Fibroblast of villous mesenchyme (primary cell): ENCODE measurements around the gene KRTAP9-1. TPM values are rescaled to one million over a fixed set of nuclear protein-coding genes. Genes with fewer than 3 reads are reported as not detected.

Experiments used
- DNase-seq: peaks from one replicate; pipeline ENCODE4 v3.0.0-alpha.2; 2010; ENCODE audit warnings: low read depth
- H3K4me3 ChIP-seq: 2 replicates; pipeline ENCODE4 v1.5.1; 2011; ENCODE audit warnings: low read depth, mild to moderate bottlenecking, low read length
- total RNA-seq: library from RNA; depleted of rRNA; stranded (reverse); fragments of >200 nt; gene quantifications from 2 replicates; pipeline ENCODE4 v1.2.3, GENCODE V29; 2012
- TF ChIP-seq, protein P1 (sequence below): IDR thresholded peaks from 2 replicates; pipeline ENCODE4 v1.5.1; 2012; ENCODE audit warnings: low read depth, mild to moderate bottlenecking, low read length; ENCODE audit not compliant: insufficient read depth

KRTAP9-1 gene
- total RNA-seq, 1 donor = not detected

DNA sequence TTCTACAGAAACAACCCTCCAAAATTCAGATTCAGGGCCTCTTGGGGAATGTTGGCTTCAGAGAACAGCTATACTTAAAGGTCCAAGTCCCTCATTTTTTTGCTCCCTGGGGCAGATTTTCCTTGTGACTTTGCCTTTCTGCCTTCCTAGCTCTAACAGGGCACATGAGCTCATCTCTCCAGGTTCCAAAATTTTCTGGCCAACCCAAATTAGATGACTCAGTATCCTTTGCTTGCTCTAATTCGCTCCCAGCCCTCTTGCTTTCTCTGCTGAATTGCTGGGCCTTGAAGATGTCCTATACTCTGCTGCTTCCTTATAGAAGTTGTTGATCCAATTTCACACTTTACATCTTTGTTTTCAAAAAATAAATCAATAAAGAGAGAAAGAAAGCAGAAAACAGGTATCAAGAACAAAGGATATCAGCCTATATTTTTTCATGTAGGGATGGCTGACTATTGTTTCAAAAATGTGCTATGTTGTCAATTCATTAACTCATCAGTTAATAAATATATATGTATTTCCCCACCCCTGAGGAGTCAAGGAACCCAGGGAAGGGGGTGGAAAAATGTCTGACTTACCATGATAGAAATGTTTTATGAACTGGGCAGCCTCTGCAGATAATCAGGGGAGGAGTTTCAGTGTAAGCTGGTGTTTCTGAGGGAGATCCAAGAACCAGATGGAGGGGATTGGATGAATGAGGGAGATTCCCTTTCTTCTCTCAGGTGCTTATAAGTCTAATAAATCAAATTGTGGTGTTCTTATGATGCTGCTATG is 10.7 kb upstream of the KRTAP9-1 start:
- H3K4me3 ChIP-seq = no peak overlapping the region
- TF ChIP-seq, protein P1, sequence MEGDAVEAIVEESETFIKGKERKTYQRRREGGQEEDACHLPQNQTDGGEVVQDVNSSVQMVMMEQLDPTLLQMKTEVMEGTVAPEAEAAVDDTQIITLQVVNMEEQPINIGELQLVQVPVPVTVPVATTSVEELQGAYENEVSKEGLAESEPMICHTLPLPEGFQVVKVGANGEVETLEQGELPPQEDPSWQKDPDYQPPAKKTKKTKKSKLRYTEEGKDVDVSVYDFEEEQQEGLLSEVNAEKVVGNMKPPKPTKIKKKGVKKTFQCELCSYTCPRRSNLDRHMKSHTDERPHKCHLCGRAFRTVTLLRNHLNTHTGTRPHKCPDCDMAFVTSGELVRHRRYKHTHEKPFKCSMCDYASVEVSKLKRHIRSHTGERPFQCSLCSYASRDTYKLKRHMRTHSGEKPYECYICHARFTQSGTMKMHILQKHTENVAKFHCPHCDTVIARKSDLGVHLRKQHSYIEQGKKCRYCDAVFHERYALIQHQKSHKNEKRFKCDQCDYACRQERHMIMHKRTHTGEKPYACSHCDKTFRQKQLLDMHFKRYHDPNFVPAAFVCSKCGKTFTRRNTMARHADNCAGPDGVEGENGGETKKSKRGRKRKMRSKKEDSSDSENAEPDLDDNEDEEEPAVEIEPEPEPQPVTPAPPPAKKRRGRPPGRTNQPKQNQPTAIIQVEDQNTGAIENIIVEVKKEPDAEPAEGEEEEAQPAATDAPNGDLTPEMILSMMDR = no peak
- DNase-seq = no peak

DNA sequence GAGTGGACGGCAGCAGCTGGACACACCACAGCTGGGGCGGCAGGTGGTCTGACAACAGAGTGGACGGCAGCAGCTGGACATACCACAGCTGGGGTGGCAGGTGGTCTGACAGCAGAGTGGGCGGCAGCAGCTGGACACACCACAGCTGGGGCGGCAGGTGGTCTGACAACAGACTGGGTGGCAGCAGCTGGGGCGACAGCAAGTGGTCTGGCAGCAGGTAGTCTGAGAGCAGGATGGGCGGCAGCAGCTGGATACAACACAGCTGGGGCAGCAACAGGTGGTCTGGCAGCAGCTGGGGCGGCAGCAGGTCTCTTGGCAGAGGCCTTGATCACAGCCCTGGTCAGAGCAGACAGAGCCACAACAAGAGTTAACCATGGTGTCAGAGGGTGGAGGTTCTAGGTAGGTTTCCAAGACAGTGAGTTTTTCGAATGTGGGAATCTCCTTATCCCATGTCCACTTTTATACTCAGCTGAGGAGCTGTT is 5.2 kb upstream of the KRTAP9-1 start, which contains the start of gene KRTAP4-1:
TSS of gene KRTAP4-1 (minus strand) at position 432 of the 482 bp plus-strand sequence. CDS start at position 375, 57 bp downstream.
- no peak within 1 kb of the TSS for H3K4me3 ChIP-seq
- TF ChIP-seq, protein P1 = no peak
- DNase-seq = no peak

DNA sequence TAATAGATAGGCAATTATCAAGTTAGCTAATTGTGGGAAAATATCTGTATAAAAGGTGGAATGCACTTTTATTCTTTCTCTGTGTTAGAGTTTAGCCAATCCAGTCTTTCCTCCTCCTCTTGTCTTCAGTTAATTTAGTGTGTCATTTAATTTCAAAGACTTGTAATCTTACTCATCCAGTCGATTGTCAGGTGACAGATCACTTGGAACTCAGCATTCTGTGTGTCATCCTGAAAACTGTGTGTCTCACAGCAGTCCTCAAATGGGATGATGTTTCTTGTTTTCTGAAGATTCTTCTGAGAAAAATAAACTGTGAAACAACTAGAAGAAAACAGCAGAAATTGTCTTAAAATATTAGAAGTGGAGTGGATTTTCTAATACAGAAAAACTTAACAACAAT is 4.7 kb upstream of the KRTAP9-1 start:
- TF ChIP-seq, protein P1 = no peak
- DNase-seq = no peak
- H3K4me3 ChIP-seq = no peak overlapping the region

DNA sequence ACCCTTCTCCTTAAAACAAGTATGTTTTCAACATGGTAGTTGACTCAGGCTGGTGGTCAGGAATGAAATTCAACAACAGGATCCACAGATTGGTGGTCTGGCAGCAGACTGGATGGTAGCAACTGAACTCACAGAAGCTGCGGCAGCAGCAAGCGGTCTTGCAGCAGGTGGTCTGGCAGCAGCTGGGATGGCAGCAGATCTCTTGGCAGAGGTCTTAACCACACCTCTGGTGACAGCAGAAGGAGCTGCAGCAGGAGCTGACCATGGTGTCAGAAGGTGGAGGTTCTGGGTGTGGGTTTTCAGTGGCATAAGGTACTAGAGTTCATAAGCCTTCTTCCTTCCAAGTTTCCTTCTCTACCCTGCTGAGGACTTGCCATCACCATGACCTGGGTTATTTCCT is 2.8 kb upstream of the KRTAP9-1 start:
- DNase-seq = no peak
- H3K4me3 ChIP-seq = no peak overlapping the region
- TF ChIP-seq, protein P1 = no peak

- no peak for DNase-seq
- TF ChIP-seq, protein P1 = no peak
- H3K4me3 ChIP-seq = no peak overlapping the region
Observed at GRCh38 chr17:41190328-41190727, 641 bp downstream of the KRTAP9-1 start.

- DNase-seq = no peak
- H3K4me3 ChIP-seq = no peak overlapping the region
- TF ChIP-seq, protein P1 = no peak
Observed at GRCh38 chr17:41196068-41196467, 6.4 kb downstream of the KRTAP9-1 start.
